HFF-Myc (cell line): ENCODE data around the gene FES.

Experiments
- DNase-seq: peaks from one replicate; pipeline ENCODE4 v3.0.0-alpha.2; 2011; ENCODE audit warnings: low read depth; ENCODE audit errors: extremely low read depth
- H3K4me3 ChIP-seq: replicated peaks from 2 replicates; pipeline ENCODE4 v1.5.1; 2011; ENCODE audit warnings: low read depth, mild to moderate bottlenecking, control low read depth, low read length
- CTCF ChIP-seq: IDR thresholded peaks from 2 replicates; pipeline ENCODE4 v1.5.1; 2012; ENCODE audit warnings: mild to moderate bottlenecking, low read depth, low read length, control low read depth; ENCODE audit errors: missing control alignments

FES gene

DNA sequence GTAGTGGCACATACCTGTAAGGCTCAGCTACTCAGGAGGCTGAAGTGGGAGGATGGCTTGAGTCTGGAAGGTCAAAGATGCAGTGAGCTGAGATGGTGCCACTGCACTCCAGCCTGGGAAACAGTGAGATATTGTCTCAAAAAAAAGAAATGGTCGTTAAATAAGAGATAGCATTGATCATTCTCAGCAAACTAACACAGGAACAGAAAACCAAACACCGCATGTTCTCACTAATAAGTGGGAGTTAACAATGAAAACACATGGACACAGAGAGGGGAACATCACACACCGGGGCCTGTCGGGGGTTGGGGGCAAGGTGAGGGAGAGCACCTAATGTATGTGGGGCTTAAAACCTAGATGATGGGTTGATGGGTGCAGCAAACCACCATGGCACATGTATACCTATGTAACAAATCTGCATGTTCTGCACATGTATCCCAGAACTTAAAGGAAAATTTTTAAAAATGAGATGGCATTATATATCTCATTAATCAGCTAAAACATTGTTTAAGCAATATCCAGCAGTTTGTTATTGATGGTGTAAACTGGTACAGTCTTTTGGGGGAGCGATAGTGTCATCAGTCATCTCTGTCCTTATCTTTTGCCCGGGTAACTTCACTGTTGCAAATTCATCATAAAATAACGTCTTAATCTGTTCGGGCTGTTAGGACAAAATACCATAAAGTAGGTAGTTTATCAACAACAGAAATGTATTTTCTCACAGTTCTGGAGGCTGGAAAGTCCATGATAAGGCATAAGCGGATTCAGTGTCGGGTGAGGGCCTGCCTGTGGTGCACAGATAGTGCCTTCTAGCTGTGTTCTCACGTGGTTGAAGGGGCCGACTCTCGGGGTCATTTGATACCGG is 17.1 kb downstream of the FES start:
- peak overlapping the region; percentile 59 for H3K4me3 ChIP-seq
- no peak for DNase-seq
- no peak for TF ChIP-seq CTCF

DNA sequence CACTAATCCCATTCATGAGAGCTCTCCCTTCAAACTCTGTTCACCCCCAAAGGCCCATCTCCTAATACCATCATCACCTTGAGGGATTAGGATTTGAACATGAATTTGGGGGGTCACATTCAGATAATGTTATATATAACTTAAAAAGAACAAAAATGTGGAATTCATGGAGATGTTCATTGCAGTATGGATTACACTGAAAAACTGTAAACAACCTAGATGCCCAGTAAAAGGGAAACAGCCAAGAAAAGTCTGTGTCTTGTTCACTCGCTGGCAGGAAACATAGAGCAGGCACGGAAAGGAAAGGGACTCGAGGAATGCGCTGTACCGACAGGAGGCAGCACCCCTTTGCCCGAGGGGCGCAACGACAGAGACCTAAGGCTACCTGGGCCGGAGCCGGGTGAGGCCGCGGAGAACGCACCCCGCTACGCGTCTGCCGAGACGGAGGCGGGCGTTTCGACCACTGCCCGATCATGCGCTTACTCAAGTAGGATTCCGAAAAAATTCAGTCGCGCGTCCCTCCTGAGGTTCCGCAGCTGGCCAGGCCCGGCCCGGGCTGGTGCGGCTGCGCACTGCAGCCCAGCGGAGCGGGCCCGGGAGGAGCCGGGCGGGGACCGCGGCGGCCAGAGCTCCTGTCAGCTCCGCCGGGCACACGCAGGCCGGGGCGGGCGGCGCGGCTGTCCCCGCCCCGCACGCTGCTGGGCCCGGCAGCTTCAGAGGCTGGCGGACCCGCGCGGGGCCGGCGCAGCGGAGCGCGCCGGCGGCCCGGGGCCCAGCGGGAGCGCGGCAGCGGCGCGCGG is 17.9 kb downstream of the FES start:
- H3K4me3 ChIP-seq: peak overlapping the region; percentile 59
- DNase-seq: peak; percentile 41
- peak; percentile 77 for TF ChIP-seq CTCF

DNA sequence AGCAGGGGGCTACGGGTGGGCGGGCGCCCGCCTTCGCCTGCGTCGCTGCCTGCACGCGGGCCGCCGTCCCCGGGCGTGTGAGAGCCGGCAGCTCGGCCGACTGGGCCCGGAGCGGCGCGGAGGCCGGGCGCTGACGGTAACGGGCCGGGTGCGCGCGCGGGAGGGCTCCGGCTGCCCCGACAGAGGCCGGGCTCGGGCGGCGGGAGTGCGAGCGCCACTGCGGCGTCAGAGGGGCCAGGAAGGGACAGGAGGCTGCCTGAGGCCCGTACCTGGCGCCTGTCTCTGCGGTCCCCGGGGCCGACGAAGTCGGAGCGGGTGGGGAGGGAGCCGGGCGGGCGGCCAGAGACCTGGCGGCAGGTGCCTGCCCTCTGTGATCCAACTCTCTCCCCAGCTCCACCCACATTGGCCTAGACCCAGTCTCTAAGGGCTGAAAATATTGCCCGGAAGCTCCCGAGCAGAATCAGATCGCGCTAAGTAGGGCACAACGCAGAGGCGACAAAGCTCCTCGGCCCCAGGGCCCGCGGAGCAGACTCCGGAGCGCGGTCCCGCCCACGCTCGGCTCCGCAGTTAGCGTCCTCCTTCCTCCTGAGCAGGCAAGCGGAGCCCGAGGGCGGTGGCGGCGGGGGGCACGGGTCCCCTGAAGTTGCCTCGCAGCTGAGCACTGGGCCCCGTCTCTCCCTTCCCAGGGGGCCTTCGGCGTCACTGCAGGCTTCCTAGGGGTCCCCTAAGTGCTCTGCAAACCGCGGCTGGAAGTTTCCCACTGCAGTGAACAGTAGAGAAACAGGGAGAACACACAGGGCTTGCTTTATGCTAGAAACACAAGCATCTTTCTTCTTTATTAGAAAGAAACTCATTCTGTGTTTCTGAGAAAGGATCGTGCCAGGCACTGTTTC is 18.8 kb downstream of the FES start, which contains the start of gene MAN2A2:
MAN2A2 (plus strand) TSS at position 463 of the 893 bp plus-strand sequence. CDS start 906 bp downstream, outside the sequence.
- TF ChIP-seq CTCF: no peak
- H3K4me3 ChIP-seq: peak within 1 kb of the TSS; percentile 59
- DNase-seq: no peak

DNA sequence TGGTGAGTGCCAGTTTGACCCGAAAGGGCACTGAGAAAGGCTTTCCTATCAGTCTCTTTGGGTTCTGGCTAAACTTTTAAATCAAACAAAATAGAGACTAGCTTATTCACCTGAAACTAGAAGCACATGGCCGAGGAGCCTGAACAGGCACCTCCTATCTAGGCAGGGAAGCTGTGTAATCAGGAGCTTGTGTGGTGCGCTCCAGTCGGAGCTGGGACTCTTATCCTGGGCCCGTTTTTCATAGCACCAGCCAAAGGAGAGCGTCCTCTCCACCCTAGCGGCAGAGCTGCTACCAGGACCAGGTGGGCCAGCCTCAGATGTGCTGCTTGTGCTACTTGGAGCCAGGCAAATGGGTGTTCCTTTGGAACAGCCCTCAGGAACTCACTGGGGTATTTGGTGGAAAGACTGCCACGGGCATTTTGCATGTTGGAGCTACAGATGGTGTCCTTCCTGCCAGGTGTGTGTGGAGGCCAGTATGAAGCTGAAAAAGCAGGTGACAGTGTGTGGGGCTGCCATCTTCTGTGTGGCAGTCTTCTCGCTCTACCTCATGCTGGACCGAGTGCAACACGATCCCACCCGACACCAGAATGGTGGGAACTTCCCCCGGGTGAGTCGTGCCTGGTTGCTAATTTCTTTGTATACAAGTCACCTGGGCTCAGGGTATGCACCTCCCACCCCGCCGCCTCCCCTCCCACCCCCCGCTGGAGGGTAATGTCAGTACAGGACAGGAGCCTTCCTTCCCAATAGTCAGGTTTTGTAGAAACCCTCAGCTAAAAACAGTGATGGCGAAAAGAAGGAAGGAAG is 19.6 kb downstream of the FES start:
- no peak for DNase-seq

DNA sequence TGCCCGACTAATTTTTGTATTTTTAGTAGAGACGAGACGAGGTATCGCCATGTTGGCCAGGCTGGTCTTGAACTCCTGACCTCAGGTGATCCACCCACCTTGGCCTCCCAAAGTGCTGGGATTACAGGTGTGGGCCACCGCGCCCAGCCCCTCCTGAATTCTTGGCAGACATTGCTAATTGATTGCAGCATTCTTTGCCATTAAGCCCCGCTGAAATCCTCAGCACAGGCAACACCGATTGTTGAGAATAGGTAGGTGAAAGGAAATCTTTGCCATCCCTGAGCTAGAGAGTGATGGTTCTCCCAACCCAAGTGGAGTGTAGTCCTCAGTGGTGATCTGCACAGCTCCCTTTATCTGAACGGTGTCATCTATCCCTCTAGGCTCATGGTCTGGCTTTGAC is 20.4 kb downstream of the FES start:
- no peak for DNase-seq
- no peak for TF ChIP-seq CTCF

More for the DNA sequence above, 19.6 kb downstream of the FES start:
- no peak for TF ChIP-seq CTCF
- H3K4me3 ChIP-seq: peak overlapping the region; percentile 56

More for the DNA sequence above, 20.4 kb downstream of the FES start:
- no peak overlapping the region for H3K4me3 ChIP-seq
